ENCODE results near the gene ARID1B.

ARID1B gene

DNA sequence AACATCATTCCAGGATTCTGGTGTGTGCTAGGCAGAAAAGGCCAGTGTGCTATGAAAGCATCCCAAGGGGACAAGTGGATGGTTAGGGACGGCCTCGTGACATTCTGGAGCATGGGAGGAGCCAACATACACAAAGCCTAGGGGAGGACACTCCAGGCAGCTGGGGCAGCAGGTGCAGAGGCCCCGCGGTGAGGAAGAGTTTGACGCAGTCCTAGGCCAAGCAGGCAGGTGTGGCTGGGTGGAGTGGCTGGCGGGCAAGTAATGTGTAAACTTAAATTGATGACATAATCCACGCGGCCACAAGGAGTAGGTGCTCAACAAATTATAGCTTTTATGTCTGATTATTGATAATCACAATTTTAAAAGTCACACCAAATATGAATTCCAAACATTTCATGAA, 452.5 kb downstream of the ARID1B start:
- H3K27ac ChIP-seq, result no peak overlapping the region
- TF ChIP-seq CTCF (IDR thresholded peaks at IDR 0.05), result no peak

GRCh38 chr6:157230910-157231309, 453.7 kb downstream of the ARID1B start:
- H3K9me3 ChIP-seq, result no peaks in the 10 kb centered on the region
- H3K4me1 ChIP-seq (ENCODE audit: control insufficient read depth in 1 of 2, insufficient read depth in 1 of 2, low read depth in 1 of 2, low read length in 1 of 2), result peaks cover 5 to 7% of the 10 kb centered on the region in 2 experiments
- TF ChIP-seq CTCF (IDR thresholded peaks at IDR 0.05), result no peak
- H3K27ac ChIP-seq, result no peak overlapping the region
- H3K27me3 ChIP-seq, result peaks cover 37% of the 10 kb centered on the region
- no peak overlapping the region for H3K4me3 ChIP-seq (ENCODE audit: low read depth in 1 of 2, low read length in 1 of 2)
- H3K36me3 ChIP-seq, result no peaks in the 10 kb centered on the region

More for the DNA sequence above, 452.5 kb downstream of the ARID1B start:
- Histone ChIP-seq H3K9me3 (no peaks in the 10 kb centered on the region), H3K4me3 (ENCODE audit: low read depth in 1 of 2, low read length in 1 of 2) (no peak overlapping the region), H3K27me3 (peaks cover 25% of the 10 kb centered on the region), H3K4me1 (ENCODE audit: control insufficient read depth in 1 of 2, insufficient read depth in 1 of 2, low read depth in 1 of 2, low read length in 1 of 2) (no peaks in the 10 kb centered on the region), H3K36me3 (no peaks in the 10 kb centered on the region)

GRCh38 chr6:157232161-157232895, 455.1 kb downstream of the ARID1B start:
- TF ChIP-seq CTCF (IDR thresholded peaks at IDR 0.05), result no peak
- Histone ChIP-seq H3K27me3 (peaks cover 51% of the 10 kb centered on the region), H3K4me3 (ENCODE audit: low read depth in 1 of 2, low read length in 1 of 2) (no peak overlapping the region), H3K9me3 (no peaks in the 10 kb centered on the region), H3K27ac (no peak overlapping the region), H3K4me1 (ENCODE audit: control insufficient read depth in 1 of 2, insufficient read depth in 1 of 2, low read depth in 1 of 2, low read length in 1 of 2) (peaks cover 5 to 16% of the 10 kb centered on the region in 2 experiments), H3K36me3 (no peaks in the 10 kb centered on the region)

GRCh38 chr6:157233156-157233555, 456.0 kb downstream of the ARID1B start:
- no peak overlapping the region for H3K4me3 ChIP-seq (ENCODE audit: low read depth in 1 of 2, low read length in 1 of 2)
- peaks cover 60% of the 10 kb centered on the region for H3K27me3 ChIP-seq
- no peak overlapping the region for H3K27ac ChIP-seq
- H3K36me3 ChIP-seq, result no peaks in the 10 kb centered on the region
- no peak for TF ChIP-seq CTCF (IDR thresholded peaks at IDR 0.05)
- peaks cover 5 to 16% of the 10 kb centered on the region in 2 experiments for H3K4me1 ChIP-seq (ENCODE audit: control insufficient read depth in 1 of 2, insufficient read depth in 1 of 2, low read depth in 1 of 2, low read length in 1 of 2)
- no peaks in the 10 kb centered on the region for H3K9me3 ChIP-seq

DNA sequence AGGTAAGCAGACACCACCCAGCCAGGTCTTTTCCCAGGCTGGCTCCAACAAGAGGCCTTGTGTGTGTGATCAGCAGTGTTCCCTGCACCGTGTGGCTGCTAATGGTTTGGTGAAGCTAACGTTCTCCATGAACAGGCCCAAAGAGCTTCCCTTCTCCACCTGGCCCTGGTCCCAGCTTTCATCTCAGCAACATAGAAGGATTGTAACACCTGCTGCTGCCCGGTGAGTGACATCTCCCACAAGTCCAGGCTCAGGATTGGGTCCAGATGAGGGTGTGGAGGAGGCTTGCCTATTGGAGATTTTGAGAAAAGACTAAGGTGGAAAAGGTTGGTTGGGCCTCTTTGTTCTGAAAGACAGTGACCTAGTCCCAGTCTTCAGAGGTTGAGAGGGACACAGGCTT, 456.5 kb downstream of the ARID1B start:
- Histone ChIP-seq H3K27me3 (peaks cover 65% of the 10 kb centered on the region), H3K4me3 (ENCODE audit: low read depth in 1 of 2, low read length in 1 of 2) (no peak overlapping the region), H3K9me3 (no peaks in the 10 kb centered on the region), H3K27ac (no peak overlapping the region), H3K4me1 (ENCODE audit: control insufficient read depth in 1 of 2, insufficient read depth in 1 of 2, low read depth in 1 of 2, low read length in 1 of 2) (peaks cover 5 to 16% of the 10 kb centered on the region in 2 experiments), H3K36me3 (no peaks in the 10 kb centered on the region)
- TF ChIP-seq CTCF (IDR thresholded peaks at IDR 0.05), result no peak

Data from neutrophil (primary cell).